ENCODE results near the gene OXA1L.

DNA sequence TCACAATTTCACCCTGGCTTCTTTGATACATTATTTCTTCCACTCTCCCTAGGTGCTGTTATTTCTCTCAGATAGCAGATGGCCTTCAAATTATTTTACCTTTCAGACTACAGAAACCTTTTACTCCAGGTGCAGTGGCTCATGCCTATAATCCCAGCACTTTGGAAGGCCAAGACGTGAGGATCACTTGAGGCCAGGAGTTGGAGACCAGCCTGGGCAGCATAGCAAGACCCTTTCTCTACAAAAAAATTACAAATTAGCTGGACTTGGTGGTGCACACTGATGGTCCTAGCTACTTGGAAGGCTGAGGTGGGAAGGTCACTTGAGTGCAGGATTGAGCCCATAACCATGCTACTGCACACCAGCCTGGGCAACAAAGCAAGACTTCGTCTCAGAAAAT, 25.7 kb downstream of the OXA1L start:
- TF ChIP-seq POLR2AphosphoS5 (IDR thresholded peaks at IDR 0.05; ENCODE audit: low read depth, low read length): no peak
- TF ChIP-seq, protein P1, sequence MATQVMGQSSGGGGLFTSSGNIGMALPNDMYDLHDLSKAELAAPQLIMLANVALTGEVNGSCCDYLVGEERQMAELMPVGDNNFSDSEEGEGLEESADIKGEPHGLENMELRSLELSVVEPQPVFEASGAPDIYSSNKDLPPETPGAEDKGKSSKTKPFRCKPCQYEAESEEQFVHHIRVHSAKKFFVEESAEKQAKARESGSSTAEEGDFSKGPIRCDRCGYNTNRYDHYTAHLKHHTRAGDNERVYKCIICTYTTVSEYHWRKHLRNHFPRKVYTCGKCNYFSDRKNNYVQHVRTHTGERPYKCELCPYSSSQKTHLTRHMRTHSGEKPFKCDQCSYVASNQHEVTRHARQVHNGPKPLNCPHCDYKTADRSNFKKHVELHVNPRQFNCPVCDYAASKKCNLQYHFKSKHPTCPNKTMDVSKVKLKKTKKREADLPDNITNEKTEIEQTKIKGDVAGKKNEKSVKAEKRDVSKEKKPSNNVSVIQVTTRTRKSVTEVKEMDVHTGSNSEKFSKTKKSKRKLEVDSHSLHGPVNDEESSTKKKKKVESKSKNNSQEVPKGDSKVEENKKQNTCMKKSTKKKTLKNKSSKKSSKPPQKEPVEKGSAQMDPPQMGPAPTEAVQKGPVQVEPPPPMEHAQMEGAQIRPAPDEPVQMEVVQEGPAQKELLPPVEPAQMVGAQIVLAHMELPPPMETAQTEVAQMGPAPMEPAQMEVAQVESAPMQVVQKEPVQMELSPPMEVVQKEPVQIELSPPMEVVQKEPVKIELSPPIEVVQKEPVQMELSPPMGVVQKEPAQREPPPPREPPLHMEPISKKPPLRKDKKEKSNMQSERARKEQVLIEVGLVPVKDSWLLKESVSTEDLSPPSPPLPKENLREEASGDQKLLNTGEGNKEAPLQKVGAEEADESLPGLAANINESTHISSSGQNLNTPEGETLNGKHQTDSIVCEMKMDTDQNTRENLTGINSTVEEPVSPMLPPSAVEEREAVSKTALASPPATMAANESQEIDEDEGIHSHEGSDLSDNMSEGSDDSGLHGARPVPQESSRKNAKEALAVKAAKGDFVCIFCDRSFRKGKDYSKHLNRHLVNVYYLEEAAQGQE (IDR thresholded peaks at IDR 0.05; ENCODE audit: insufficient read depth in 1 of 2, low read depth in 2 of 2, low read length in 2 of 2): no peak
- TF ChIP-seq SIN3A (IDR thresholded peaks at IDR 0.05; ENCODE audit: borderline replicate concordance, insufficient read depth, low read length): no peak
